ENCODE measurements around the gene USH1C.

The USH1C gene

GRCh38 chr11:17547932-17548331 is 3.7 kb upstream of the USH1C start:
- TF ChIP-seq GATA3 (IDR thresholded peaks at IDR 0.05; ENCODE audit: low read depth, low read length) (no peak), GATA2 (IDR thresholded peaks at IDR 0.05; ENCODE audit: low read depth, low read length) (no peak)

GRCh38 chr11:17547051-17547577 is 2.9 kb upstream of the USH1C start, which contains the start of gene OTOG:
TSS of gene OTOG (plus strand) at chr11:17547259. CDS start at chr11:17547373, 114 bp downstream.
- TF ChIP-seq GATA3 (IDR thresholded peaks at IDR 0.05; ENCODE audit: low read depth, low read length) (no peak), GATA2 (IDR thresholded peaks at IDR 0.05; ENCODE audit: low read depth, low read length) (no peak)

- TF ChIP-seq GATA2 (IDR thresholded peaks at IDR 0.05; ENCODE audit: low read depth, low read length) = no peak
- no peak for TF ChIP-seq GATA3 (IDR thresholded peaks at IDR 0.05; ENCODE audit: low read depth, low read length)
Observed at GRCh38 chr11:17546240-17546639, 2.0 kb upstream of the USH1C start.

- TF ChIP-seq GATA3 (IDR thresholded peaks at IDR 0.05; ENCODE audit: low read depth, low read length) = no peak
- TF ChIP-seq GATA2 (IDR thresholded peaks at IDR 0.05; ENCODE audit: low read depth, low read length) = no peak
Observed at GRCh38 chr11:17543574-17544180, 539 bp downstream of the USH1C start.

GRCh38 chr11:17543041-17543440 is 1.2 kb downstream of the USH1C start:
- TF ChIP-seq GATA3 (IDR thresholded peaks at IDR 0.05; ENCODE audit: low read depth, low read length) = no peak
- no peak for TF ChIP-seq GATA2 (IDR thresholded peaks at IDR 0.05; ENCODE audit: low read depth, low read length)

- TF ChIP-seq GATA2 (IDR thresholded peaks at IDR 0.05; ENCODE audit: low read depth, low read length) (no peak), GATA3 (IDR thresholded peaks at IDR 0.05; ENCODE audit: low read depth, low read length) (no peak)
Observed at GRCh38 chr11:17542249-17542648, 2.0 kb downstream of the USH1C start.

GRCh38 chr11:17541330-17541885 is 2.8 kb downstream of the USH1C start:
- TF ChIP-seq GATA3 (IDR thresholded peaks at IDR 0.05; ENCODE audit: low read depth, low read length) = no peak
- TF ChIP-seq GATA2 (IDR thresholded peaks at IDR 0.05; ENCODE audit: low read depth, low read length) = no peak

- TF ChIP-seq GATA3 (IDR thresholded peaks at IDR 0.05; ENCODE audit: low read depth, low read length) (no peak), GATA2 (IDR thresholded peaks at IDR 0.05; ENCODE audit: low read depth, low read length) (no peak)
Observed at GRCh38 chr11:17540807-17541206, 3.4 kb downstream of the USH1C start.

GRCh38 chr11:17538731-17539130 is 5.5 kb downstream of the USH1C start:
- TF ChIP-seq GATA3 (IDR thresholded peaks at IDR 0.05; ENCODE audit: low read depth, low read length) = no peak

GRCh38 chr11:17538054-17538453 is 6.2 kb downstream of the USH1C start:
- TF ChIP-seq GATA3 (IDR thresholded peaks at IDR 0.05; ENCODE audit: low read depth, low read length) (no peak), GATA2 (IDR thresholded peaks at IDR 0.05; ENCODE audit: low read depth, low read length) (no peak)

- no peak for TF ChIP-seq GATA2 (IDR thresholded peaks at IDR 0.05; ENCODE audit: low read depth, low read length)
- no peak for TF ChIP-seq GATA3 (IDR thresholded peaks at IDR 0.05; ENCODE audit: low read depth, low read length)
Observed at GRCh38 chr11:17537261-17537660, 7.0 kb downstream of the USH1C start.

GRCh38 chr11:17535488-17535887 is 8.7 kb downstream of the USH1C start:
- TF ChIP-seq GATA3 (IDR thresholded peaks at IDR 0.05; ENCODE audit: low read depth, low read length) (no peak), GATA2 (IDR thresholded peaks at IDR 0.05; ENCODE audit: low read depth, low read length) (no peak)

GRCh38 chr11:17533778-17534415 is 10.3 kb downstream of the USH1C start:
- TF ChIP-seq GATA2 (IDR thresholded peaks at IDR 0.05; ENCODE audit: low read depth, low read length) (no peak), GATA3 (IDR thresholded peaks at IDR 0.05; ENCODE audit: low read depth, low read length) (no peak)

GRCh38 chr11:17533341-17533740 is 10.9 kb downstream of the USH1C start:
- no peak for TF ChIP-seq GATA2 (IDR thresholded peaks at IDR 0.05; ENCODE audit: low read depth, low read length)
- no peak for TF ChIP-seq GATA3 (IDR thresholded peaks at IDR 0.05; ENCODE audit: low read depth, low read length)

- TF ChIP-seq GATA2 (IDR thresholded peaks at IDR 0.05; ENCODE audit: low read depth, low read length) (no peak), GATA3 (IDR thresholded peaks at IDR 0.05; ENCODE audit: low read depth, low read length) (no peak)
Observed at GRCh38 chr11:17532784-17533183, 11.4 kb downstream of the USH1C start.
